Cardiac fibroblast (primary cell): ENCODE measurements around the gene CACNA1D.

ENCODE experiments used
- DNase-seq, 2 donors: peaks; one replicate each; pipeline versions ENCODE4 v3.0.0 to v3.0.0-alpha.2; 2010; ENCODE audit warnings: low read depth in 2 of 2
- H3K4me3 ChIP-seq, 2 donors: replicated peaks in 1 of 2; 1 replicate in 1 of 2; 2 replicates in 1 of 2; pipeline ENCODE4 v1.5.1; 2011; ENCODE audit warnings: low read depth in 2 of 2, low read length in 2 of 2, mild to moderate bottlenecking in 2 of 2, moderate library complexity in 1 of 2
- CTCF ChIP-seq: IDR thresholded peaks from one replicate; pipeline ENCODE4 v1.5.1; 2011; ENCODE audit warnings: low read depth, mild to moderate bottlenecking, low read length, inconsistent platforms

Gene CACNA1D

GRCh38 chr3:53849916-53850315 lies 355.5 kb downstream of the CACNA1D start:
- H3K4me3 ChIP-seq: no peak overlapping the region
- TF ChIP-seq CTCF: no peak
- DNase-seq: no peak

GRCh38 chr3:53850895-53851294 lies 356.5 kb downstream of the CACNA1D start:
- no peak for TF ChIP-seq CTCF
- peak; percentile 49 to 66 for DNase-seq
- H3K4me3 ChIP-seq: no peak overlapping the region

- DNase-seq: no peak
- no peak overlapping the region for H3K4me3 ChIP-seq
- no peak for TF ChIP-seq CTCF
Observed at GRCh38 chr3:53856964-53857363, 362.6 kb downstream of the CACNA1D start.

GRCh38 chr3:53858096-53858741 lies 363.8 kb downstream of the CACNA1D start:
- no peak for TF ChIP-seq CTCF
- no peak for DNase-seq
- H3K4me3 ChIP-seq: no peak overlapping the region

GRCh38 chr3:53859178-53859577 lies 364.8 kb downstream of the CACNA1D start:
- no peak for TF ChIP-seq CTCF
- no peak for DNase-seq
- H3K4me3 ChIP-seq: no peak overlapping the region

- no peak for DNase-seq
- TF ChIP-seq CTCF: no peak
- H3K4me3 ChIP-seq: no peak overlapping the region
Observed at GRCh38 chr3:53860196-53860595, 365.8 kb downstream of the CACNA1D start.

- DNase-seq: no peak
- no peak for TF ChIP-seq CTCF
- H3K4me3 ChIP-seq: no peak overlapping the region
Observed at GRCh38 chr3:53862241-53862640, 367.8 kb downstream of the CACNA1D start.
